ENCODE data around the gene NPR1.

NPR1 gene

GRCh38 chr1:153679337-153680119 is 1.0 kb downstream of the NPR1 start:
- TF ChIP-seq CTCF (IDR thresholded peaks at IDR 0.05; ENCODE audit: low read depth, low read length, missing control alignments) = peak; percentile 20
- in situ Hi-C loops (cut with HindIII; ENCODE audit: low sequenced_read_pairs) = no loop called here
- no peak for DNase-seq (ENCODE audit: low read depth)
- H3K4me3 ChIP-seq (ENCODE audit: low read depth, low read length) = peak overlapping the region; percentile 30

GRCh38 chr1:153680120-153680403 is 1.6 kb downstream of the NPR1 start:
- no peak for TF ChIP-seq CTCF (IDR thresholded peaks at IDR 0.05; ENCODE audit: low read depth, low read length, missing control alignments)
- DNase-seq (ENCODE audit: low read depth) = no peak
- no peak overlapping the region for H3K4me3 ChIP-seq (ENCODE audit: low read depth, low read length)

GRCh38 chr1:153682730-153683129 is 4.2 kb downstream of the NPR1 start:
- no peak for TF ChIP-seq CTCF (IDR thresholded peaks at IDR 0.05; ENCODE audit: low read depth, low read length, missing control alignments)
- in situ Hi-C loops (cut with HindIII; ENCODE audit: low sequenced_read_pairs) = no loop called here
- DNase-seq (ENCODE audit: low read depth) = no peak
- H3K4me3 ChIP-seq (ENCODE audit: low read depth, low read length) = no peak overlapping the region

More at GRCh38 chr1:153680120-153680403, 1.6 kb downstream of the NPR1 start:
- in situ Hi-C loops (cut with HindIII; ENCODE audit: low sequenced_read_pairs) = no loop called here

GRCh38 chr1:153683854-153684253 is 5.4 kb downstream of the NPR1 start:
- in situ Hi-C loops (cut with HindIII; ENCODE audit: low sequenced_read_pairs) = no loop called here
- TF ChIP-seq CTCF (IDR thresholded peaks at IDR 0.05; ENCODE audit: low read depth, low read length, missing control alignments) = no peak
- H3K4me3 ChIP-seq (ENCODE audit: low read depth, low read length) = no peak overlapping the region
- DNase-seq (ENCODE audit: low read depth) = no peak

GRCh38 chr1:153684892-153685291 is 6.4 kb downstream of the NPR1 start:
- TF ChIP-seq CTCF (IDR thresholded peaks at IDR 0.05; ENCODE audit: low read depth, low read length, missing control alignments) = no peak
- no peak overlapping the region for H3K4me3 ChIP-seq (ENCODE audit: low read depth, low read length)
- DNase-seq (ENCODE audit: low read depth) = no peak
- in situ Hi-C loops (cut with HindIII; ENCODE audit: low sequenced_read_pairs) = no loop called here

GRCh38 chr1:153685544-153686340 is 7.3 kb downstream of the NPR1 start:
- in situ Hi-C loops (cut with HindIII; ENCODE audit: low sequenced_read_pairs) = no loop called here
- TF ChIP-seq CTCF (IDR thresholded peaks at IDR 0.05; ENCODE audit: low read depth, low read length, missing control alignments) = no peak
- no peak for DNase-seq (ENCODE audit: low read depth)
- H3K4me3 ChIP-seq (ENCODE audit: low read depth, low read length) = no peak overlapping the region

Data from astrocyte of the cerebellum (primary cell).